Gastrocnemius medialis (tissue), 4 donors: ENCODE measurements around the gene HEMGN. TPM values are rescaled to one million over a fixed set of nuclear protein-coding genes. Genes with fewer than 3 reads are reported as not detected.
"Not testable (repeated sequence)": the region's sequence is repeated elsewhere in the genome, so short reads cannot be mapped to it uniquely, and the experiment has no call there.

Experiments
- ATAC-seq, 2 donors: fragments of 150-250 bp; one replicate each; pipeline ENCODE4 v1.9.1; 2016
- DNase-seq, 2 donors: peaks; one replicate each; pipeline ENCODE4 v3.0.0-alpha.2; 2019
- H3K27ac ChIP-seq, 4 donors: fragments of 200-600 bp; sonication (generic); 1 replicate in 1 of 4; 2 replicates in 3 of 4; pipeline ENCODE4 v1.5.1; 2016 to 2018; ENCODE audit warnings: mild to moderate bottlenecking in 2 of 4, moderate library complexity in 1 of 4
- H3K27me3 ChIP-seq, 3 donors: fragments of 200-600 bp; sonication (generic) in 2 of 3; 1 replicate in 1 of 3; 2 replicates in 2 of 3; pipeline versions ENCODE4 v1.5.1 to v1.6.0; 2016 to 2019; ENCODE audit warnings: mild to moderate bottlenecking in 1 of 3, moderate library complexity in 1 of 3
- H3K36me3 ChIP-seq, 2 donors: fragments of 200-600 bp; sonication (generic) in 1 of 2; one replicate each; pipeline ENCODE4 v1.5.1; 2017 to 2018
- H3K4me1 ChIP-seq, 2 donors: fragments of 200-600 bp; sonication (generic) in 1 of 2; one replicate each; pipeline ENCODE4 v1.5.1; 2016 to 2017; ENCODE audit warnings: mild to moderate bottlenecking in 2 of 2
- H3K4me3 ChIP-seq, 4 donors: fragments of 200-600 bp; sonication (generic) in 3 of 4; 1 replicate in 1 of 4; 2 replicates in 3 of 4; pipeline ENCODE4 v1.5.1; 2016 to 2019; ENCODE audit warnings: mild to moderate bottlenecking in 2 of 4
- H3K9me3 ChIP-seq, 3 donors: fragments of 200-600 bp; sonication (generic) in 2 of 3; 1 replicate in 1 of 3; 2 replicates in 2 of 3; pipeline ENCODE4 v1.5.1; 2016 to 2019
- POLR2A ChIP-seq, 2 donors: fragments of 450-650 bp; IDR thresholded peaks; one replicate each; pipeline ENCODE4 v1.6.1; 2017; ENCODE audit warnings: antibody characterized with exemption in 2 of 2, mild to moderate bottlenecking in 2 of 2, moderate library complexity in 2 of 2
- in situ Hi-C, 4 donors: fragments of 200-750 bp; cut with MboI; loops; one replicate each; pipeline versions ENCODE4 v1.15.0 to v1.8.0; 2017; ENCODE audit warnings: low sequenced_read_pairs in 4 of 4
- intact Hi-C: fragments of 100-400 bp; cut with DNase I; formaldehyde crosslinking; loops from one replicate; pipeline ENCODE4 v1.15.1; 2023; ENCODE audit warnings: low total_unique reads
- total RNA-seq, 4 donors: library from RNA; depleted of rRNA; stranded (reverse); fragments of >200 nt; gene quantifications; one replicate each; pipeline versions ENCODE4 v1.1.0 to v1.2.3, GENCODE V29; 2016
- TF ChIP-seq, protein P1 (sequence below), 5 experiments: fragments of 450-650 bp in 3 of 5; fragments of 200-600 bp in 2 of 5; sonication (generic) in 2 of 5; IDR thresholded peaks in 4 of 5; conservative IDR thresholded peaks in 1 of 5; 1 replicate in 4 of 5; 2 replicates in 1 of 5; pipeline ENCODE4 v1.5.1; 2016 to 2019; ENCODE audit warnings: antibody characterized with exemption in 5 of 5, mild to moderate bottlenecking in 3 of 5, moderate library complexity in 3 of 5

The HEMGN gene
- total RNA-seq, 4 donors from 2014 or later = 0.16 TPM; not detected in 3

DNA sequence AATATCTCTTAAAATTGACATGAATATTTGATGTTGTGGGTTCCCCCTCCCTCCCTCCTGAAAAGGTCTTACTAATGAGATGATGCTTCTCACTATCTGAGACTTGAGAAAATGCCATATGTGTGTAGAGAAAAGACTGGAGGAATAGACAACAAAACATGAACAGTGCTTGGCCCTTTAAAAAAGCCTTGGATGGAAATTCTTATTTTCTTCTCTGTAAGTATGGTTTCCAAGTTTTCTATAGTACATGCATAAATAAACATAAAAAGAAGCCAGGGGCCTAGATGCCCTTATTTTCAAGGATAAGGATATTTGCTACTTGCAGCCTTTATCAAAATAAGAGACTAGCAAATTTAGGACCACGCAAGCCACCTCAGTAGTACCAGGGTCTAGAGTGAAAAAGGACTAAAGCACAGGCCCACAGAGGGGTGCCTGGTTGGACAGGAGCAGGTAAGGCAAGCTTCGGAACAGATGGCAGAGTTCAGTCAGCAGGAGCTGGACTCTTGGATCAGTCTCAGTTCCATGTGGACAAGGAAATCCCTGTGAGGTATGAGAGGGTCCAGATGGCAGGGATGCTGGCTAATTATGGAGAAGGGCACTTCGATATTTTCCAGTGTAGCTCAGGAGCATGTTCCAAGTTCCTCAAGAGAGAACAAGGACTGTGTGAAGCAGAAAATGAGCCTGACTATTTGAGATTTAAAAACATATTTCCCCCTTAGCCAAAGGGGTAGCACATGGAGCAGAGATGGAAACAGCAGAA lies 40.6 kb upstream of the HEMGN start:
- Histone ChIP-seq H3K4me1 (peaks cover 24 to 27% of the 10 kb centered on the region in 2 donors), H3K36me3 (no peaks in the 10 kb centered on the region), H3K27ac (no peak overlapping the region), H3K4me3 (no peak overlapping the region), H3K27me3 (no peaks in the 10 kb centered on the region), H3K9me3 (no peaks in the 10 kb centered on the region)
- in situ Hi-C loops = no loop called here
- TF ChIP-seq, protein P1, sequence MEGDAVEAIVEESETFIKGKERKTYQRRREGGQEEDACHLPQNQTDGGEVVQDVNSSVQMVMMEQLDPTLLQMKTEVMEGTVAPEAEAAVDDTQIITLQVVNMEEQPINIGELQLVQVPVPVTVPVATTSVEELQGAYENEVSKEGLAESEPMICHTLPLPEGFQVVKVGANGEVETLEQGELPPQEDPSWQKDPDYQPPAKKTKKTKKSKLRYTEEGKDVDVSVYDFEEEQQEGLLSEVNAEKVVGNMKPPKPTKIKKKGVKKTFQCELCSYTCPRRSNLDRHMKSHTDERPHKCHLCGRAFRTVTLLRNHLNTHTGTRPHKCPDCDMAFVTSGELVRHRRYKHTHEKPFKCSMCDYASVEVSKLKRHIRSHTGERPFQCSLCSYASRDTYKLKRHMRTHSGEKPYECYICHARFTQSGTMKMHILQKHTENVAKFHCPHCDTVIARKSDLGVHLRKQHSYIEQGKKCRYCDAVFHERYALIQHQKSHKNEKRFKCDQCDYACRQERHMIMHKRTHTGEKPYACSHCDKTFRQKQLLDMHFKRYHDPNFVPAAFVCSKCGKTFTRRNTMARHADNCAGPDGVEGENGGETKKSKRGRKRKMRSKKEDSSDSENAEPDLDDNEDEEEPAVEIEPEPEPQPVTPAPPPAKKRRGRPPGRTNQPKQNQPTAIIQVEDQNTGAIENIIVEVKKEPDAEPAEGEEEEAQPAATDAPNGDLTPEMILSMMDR (IDR thresholded peaks at IDR 0.05 in 4 of 5, conservative IDR thresholded peaks at IDR 0.05 in 1 of 5) = no peak
- no peak for TF ChIP-seq POLR2A (IDR thresholded peaks at IDR 0.05)
- intact Hi-C loops = no loop called here
- no peak for DNase-seq
- ATAC-seq = no peak

DNA sequence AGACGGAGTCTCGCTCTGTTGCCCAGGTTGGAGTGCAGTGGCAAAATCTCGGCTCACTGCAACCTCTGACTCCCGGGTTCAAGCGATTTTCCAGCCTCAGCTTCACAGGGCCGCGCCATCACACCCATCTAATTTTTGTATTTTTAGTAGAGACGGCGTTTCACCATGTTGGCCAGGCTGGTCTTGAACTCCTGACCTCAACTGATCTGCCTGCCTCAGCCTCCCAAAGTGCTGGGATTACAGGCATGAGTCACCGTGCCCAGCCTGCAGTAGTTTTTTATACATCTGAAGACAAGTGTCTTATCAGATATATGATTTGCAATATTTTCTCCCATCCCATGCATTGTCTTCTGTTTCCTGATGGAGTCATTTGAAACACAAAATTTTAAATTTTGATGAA lies 38.7 kb upstream of the HEMGN start:
- in situ Hi-C loops, H3K36me3 ChIP-seq, H3K27ac ChIP-seq, DNase-seq, ATAC-seq, intact Hi-C loops, H3K4me3 ChIP-seq, H3K9me3 ChIP-seq, H3K27me3 ChIP-seq: not testable (repeated sequence)
- H3K4me1 ChIP-seq = peaks cover 11 to 16% of the 10 kb centered on the region in 2 donors

DNA sequence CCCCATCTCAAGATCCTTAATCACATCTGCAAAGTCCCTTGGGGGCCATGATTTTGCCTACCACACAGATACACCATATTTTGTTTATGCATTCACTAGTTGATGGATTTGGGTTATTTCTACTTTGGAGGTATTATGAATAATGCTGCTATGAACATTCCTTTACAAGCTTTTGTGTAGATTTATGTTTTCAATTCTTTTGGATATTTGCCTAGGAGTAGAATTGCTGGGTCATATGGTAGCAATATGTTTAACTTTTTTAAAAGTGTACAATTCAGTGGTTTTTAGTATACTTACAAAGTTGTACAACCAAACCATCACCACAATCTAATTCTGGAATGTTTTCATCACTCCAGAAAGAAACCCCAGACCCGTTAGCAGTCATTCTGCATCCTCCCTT lies 37.4 kb upstream of the HEMGN start:
- no peaks in the 10 kb centered on the region for H3K9me3 ChIP-seq
- DNase-seq (no peak), ATAC-seq (no peak)
- no peak for TF ChIP-seq POLR2A (IDR thresholded peaks at IDR 0.05)
- TF ChIP-seq, protein P1 (IDR thresholded peaks at IDR 0.05 in 4 of 5, conservative IDR thresholded peaks at IDR 0.05 in 1 of 5) = no peak
- H3K4me3 ChIP-seq = no peak overlapping the region
- H3K36me3 ChIP-seq = no peaks in the 10 kb centered on the region
- in situ Hi-C loops (no loop called here), intact Hi-C loops (no loop called here)
- H3K4me1 ChIP-seq = peaks cover 0 to 4% of the 10 kb centered on the region in 2 donors
- H3K27me3 ChIP-seq = peaks cover 0 to 5% (median 0%) of the 10 kb centered on the region in 3 donors
- H3K27ac ChIP-seq = no peak overlapping the region

DNA sequence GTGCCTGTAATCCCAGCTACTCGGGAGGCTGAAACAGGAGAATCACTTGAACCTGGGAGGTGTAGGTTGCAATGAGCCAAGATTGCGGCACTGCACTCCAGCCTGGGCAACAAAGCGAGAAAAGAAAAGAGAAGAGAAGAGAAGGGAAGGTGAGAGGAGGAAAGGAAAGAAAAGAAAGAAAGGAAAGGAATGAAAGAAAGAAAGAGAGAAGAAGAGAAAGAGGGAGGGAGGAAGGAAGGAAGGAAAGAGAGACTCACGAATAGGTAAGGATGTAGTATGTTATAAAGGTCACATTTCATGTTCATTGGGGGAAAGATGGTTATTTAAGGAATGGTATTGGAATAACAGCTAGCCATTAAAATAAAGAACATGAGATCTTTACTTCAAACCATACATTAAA lies 34.8 kb upstream of the HEMGN start:
- Histone ChIP-seq H3K4me3 (no peak overlapping the region), H3K36me3 (no peaks in the 10 kb centered on the region), H3K27me3 (peaks cover 0 to 5% (median 0%) of the 10 kb centered on the region in 3 donors), H3K9me3 (no peaks in the 10 kb centered on the region), H3K27ac (no peak overlapping the region), H3K4me1 (peaks cover 0 to 3% of the 10 kb centered on the region in 2 donors)
- in situ Hi-C loops (no loop called here), intact Hi-C loops (no loop called here)
- DNase-seq (no peak), ATAC-seq (no peak)
- TF ChIP-seq, protein P1 (IDR thresholded peaks at IDR 0.05 in 4 of 5, conservative IDR thresholded peaks at IDR 0.05 in 1 of 5) = no peak
- TF ChIP-seq POLR2A (IDR thresholded peaks at IDR 0.05) = no peak

DNA sequence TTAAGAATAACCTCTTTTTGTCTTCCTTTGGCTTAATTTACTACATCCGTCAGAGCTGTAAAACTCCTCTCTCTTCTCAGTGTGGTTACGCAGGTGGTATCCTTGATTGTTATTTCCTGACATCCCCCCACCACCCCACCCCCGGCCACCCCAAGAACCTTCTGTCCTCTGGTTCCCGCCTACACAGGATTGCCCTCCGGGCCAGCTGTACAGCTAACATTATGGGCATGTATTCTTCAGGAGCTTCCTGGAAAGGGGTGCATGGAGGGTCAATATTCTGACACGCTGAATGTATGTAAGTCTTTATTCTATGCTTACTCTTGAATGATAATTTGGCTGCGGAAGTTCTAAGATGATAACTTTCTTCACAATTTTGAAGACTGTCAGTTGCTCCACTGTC lies 32.2 kb upstream of the HEMGN start:
- Histone ChIP-seq H3K36me3 (no peaks in the 10 kb centered on the region), H3K9me3 (no peaks in the 10 kb centered on the region), H3K4me3 (no peak overlapping the region), H3K27me3 (peaks cover 0 to 5% (median 0%) of the 10 kb centered on the region in 3 donors), H3K4me1 (peaks cover 0 to 3% of the 10 kb centered on the region in 2 donors), H3K27ac (no peak overlapping the region)
- no peak for DNase-seq
- in situ Hi-C loops = no loop called here
- ATAC-seq = no peak
- intact Hi-C loops = no loop called here
- no peak for TF ChIP-seq POLR2A (IDR thresholded peaks at IDR 0.05)
- TF ChIP-seq, protein P1 (IDR thresholded peaks at IDR 0.05 in 4 of 5, conservative IDR thresholded peaks at IDR 0.05 in 1 of 5) = no peak
